ENCODE results near the gene SKI.
A peak's percentile ranks its signal among the peaks of the same experiment; 100 is the strongest.

Gene SKI

DNA sequence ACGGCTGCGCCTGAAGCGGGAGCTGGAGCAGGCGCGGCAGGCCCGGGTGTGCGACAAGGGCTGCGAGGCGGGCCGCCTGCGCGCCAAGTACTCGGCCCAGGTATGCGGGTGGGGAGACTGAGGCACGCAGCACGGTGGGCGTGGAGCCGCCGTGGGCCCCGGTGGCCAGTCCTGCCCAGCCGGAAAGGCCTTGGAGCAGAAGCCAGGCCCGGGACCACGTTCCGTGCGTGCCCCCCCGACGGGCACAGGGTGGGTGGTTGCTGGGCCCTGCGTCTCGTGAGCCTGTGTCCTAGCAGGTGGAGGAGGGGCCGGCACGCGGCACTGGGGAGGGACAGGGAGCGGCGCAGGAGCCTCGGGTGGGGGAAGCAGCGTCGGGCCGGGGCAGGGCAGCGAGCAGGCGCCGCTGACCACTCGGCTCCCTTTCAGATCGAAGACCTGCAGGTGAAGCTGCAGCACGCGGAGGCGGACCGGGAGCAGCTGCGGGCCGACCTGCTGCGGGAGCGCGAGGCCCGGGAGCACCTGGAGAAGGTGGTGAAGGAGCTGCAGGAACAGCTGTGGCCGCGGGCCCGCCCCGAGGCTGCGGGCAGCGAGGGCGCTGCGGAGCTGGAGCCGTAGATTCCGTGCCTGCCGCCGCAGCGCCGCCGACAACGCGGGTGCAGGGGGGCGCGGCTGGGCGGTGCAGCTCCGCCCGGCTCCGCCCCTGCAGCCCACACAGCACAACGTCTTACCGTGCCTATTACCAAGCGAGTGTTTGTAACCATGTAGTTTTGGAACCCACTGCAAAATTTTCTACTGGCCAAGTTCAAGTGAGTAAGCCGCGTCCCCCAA, 78.2 kb downstream of the SKI start:
- no peak for DNase-seq (ENCODE audit: low read depth in 2 of 2)

DNA sequence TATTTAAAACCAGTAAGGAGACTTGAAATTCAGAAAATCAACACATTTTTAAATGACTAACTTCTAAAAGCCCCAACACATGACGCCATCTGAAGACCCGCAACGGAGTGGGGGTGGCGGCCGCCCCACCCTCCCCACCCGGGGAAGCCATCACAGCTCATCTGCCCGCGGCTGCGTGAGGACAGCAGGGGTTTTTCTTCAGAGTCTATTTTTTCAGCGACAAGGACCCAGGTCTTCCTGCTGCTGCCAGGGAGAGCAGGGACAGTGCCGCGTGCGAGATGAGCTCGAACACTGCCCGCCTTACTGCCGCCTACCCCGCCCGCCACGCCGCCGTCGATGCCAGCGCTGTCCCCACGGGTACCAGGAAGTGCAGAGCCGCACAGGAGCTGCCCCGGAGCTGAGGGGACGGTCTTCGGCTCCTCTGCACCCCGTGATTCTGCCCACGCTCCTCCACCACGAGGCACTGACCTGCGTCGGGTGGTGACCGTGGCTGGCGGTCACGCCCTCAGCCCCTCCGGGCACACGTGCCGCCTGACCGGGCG, 79.0 kb downstream of the SKI start:
- DNase-seq (ENCODE audit: low read depth in 2 of 2): no peak

DNA sequence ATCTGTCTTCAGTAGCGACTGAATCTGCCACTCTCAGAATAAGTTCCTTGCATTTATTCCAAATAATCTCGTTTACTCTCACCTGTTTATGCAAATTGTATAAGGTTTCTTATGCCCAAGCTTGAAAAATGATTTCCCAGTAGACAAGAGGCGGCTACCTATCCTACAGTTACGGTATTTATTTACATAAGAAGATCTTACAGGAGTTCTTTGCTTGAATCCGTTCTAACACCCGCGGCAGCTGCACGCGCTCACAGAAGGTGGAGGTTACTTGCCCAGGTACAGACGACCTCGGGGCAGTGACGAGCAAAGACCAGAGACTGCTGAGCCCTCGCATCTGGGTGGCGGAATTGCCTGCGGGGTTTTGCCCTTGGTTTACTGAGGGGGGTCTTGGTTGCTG, 79.9 kb downstream of the SKI start:
- DNase-seq (ENCODE audit: low read depth in 2 of 2): no peak

DNA sequence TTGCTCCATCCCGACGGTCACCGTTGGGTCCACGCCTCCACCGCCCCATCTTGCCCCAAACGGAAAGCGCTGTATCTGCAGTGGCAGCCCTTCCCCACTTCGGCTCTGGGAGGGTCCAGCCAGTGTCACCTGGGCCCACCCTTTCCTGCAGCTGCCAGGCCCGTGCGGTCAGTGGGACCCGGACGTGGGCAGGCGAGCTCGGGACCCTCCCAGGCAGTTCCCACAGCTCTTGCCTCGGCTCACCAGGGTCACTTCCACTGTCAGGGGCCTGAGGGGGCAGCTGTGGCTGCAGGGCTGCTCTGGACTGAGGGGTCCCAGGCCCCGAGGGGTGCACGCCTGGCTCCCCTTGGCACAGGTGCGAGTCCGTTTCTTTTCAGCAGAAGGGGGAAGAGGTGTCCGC, 80.7 kb downstream of the SKI start:
- no peak for DNase-seq (ENCODE audit: low read depth in 2 of 2)

DNA sequence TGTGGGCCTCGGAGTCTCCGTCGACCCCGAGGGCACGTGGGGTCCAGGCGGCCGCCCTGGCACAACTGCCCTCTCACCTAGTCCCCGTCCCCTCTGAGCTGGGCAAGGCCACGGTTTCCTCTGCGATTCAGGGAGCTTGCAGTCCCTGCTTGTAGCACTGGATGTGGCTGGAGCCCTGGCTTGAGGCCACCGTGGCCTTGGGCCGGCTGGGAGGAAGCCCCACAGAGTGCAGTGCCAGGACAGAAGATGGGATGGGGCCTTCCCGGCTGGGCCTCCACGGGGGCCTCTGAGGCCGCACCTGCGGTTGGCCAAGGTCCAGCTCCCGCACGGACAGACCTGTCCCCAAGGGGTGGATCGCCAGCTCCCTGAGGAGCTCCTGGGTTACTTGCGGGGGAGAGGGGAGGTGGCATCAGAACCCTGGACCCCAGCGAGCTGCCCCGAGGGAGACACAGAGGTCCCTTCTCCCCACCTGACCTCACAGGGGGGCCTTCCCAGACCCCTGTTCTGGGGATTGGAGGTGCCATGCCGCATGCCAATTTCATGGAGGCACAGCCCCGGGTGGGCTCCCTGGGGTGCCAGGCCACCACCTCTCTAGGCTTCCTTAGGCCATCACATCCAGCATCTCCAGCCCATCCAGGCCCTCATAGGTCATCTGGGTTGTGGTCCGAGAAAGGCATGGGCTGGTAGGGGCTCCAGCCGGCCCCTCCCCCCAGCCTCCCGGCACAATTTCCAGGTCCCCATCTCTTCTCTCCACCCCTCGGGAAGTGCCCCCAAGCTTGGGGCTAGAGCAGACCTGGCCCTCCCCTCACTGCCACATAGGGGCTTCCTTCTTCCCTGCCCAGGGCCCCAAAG, 82.4 kb downstream of the SKI start:
- no peak for DNase-seq (ENCODE audit: low read depth in 2 of 2)

DNA sequence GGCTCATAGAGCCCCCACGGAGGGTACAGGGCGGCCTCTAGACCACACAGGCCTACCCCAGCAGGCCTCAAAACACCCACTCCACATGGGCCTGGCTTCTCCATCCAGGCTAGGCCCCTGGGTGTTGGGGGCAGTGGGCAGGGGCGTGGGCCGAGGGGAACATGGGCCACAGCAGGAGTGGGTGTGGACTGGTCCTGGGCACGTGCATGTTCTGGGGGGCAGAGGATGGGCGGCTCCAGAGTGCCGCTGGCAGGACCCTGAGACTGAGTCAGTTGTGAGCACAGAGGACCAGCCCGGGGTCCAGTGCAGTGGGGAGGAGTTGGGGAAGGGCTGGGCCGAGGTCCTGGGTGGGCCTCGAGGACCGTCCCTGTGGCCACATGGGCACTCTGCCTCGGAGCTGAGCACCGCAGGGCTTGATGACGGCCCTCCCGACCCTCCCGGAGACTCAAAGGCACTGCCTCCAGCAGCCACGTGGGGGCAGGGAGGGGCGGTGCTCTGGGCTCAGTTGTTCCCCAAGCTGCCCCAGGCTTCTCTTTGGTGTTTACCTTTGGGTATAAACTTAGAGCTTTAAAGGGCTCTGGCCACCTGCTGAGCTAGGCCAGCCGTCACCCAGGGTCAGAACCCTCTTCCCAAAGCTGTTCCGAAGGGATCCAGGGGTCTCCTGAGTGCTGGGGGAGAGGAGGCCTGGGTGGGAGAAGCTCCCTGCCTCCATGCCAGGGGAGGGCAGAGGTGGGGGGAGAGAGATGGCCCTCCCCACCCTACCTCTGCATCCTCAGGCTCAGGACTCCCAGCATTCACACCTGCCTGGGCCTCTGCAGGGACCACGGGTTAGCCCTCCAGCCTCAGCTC, 83.3 kb downstream of the SKI start:
- peak in 1 of 2 donors; percentile 41 for DNase-seq (ENCODE audit: low read depth in 2 of 2)

DNA sequence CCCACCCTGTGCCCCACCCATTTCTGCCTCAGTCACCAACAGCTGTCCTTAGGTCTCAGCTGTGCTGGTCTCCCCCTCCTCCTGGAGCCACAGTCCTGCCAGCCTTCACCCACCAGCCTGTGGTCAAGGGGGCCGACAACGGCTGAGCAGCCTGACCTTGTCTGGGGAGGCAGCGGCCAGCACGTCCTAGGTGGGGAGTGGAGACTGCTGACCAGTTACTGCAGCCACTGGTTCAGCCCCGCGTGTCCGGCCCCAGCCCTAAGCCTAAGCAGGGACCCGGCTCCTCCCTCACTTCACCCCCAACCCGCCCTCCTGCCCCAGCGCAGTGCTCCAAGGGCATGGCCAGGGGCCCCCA, 84.0 kb downstream of the SKI start:
- DNase-seq (ENCODE audit: low read depth in 2 of 2): no peak

DNA sequence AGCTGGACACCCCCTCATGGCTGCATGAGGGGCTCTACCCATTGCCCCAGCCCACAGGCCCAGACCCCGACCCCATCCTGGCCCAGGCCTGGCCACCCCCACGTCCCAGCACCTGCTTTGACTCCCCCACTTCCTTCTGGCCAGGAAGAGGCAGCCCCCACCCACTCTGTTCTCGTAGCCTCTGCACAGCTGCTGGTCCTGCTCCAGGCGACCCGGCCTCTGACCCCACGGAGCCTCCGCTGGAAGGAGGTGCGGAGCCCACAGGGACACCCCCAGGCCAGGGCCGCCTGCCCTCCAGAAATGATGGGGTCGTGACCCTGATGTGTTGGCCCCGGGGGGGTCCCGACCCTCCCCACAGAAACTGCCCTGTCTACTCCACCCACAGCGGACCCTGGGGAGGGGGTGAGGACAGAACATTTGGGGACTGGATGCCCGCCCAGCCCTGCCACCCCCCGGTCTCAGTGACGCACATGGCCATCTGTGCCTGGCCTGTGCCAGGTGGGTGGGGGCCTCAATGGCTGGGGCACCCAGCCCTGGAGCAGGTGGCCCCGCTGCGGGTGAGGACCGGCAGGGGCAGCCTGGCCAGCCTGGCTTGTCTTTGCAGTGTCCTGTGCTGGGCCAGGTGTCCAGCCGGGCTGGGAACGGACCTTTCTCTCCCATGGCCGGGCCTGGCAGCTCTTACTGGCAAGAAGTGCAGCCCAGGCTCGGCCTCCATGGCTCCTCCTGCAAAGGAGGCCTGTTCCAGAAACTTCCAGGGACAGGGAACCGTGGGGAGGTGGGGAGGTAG, 84.6 kb downstream of the SKI start:
- DNase-seq (ENCODE audit: low read depth in 2 of 2): no peak

DNA sequence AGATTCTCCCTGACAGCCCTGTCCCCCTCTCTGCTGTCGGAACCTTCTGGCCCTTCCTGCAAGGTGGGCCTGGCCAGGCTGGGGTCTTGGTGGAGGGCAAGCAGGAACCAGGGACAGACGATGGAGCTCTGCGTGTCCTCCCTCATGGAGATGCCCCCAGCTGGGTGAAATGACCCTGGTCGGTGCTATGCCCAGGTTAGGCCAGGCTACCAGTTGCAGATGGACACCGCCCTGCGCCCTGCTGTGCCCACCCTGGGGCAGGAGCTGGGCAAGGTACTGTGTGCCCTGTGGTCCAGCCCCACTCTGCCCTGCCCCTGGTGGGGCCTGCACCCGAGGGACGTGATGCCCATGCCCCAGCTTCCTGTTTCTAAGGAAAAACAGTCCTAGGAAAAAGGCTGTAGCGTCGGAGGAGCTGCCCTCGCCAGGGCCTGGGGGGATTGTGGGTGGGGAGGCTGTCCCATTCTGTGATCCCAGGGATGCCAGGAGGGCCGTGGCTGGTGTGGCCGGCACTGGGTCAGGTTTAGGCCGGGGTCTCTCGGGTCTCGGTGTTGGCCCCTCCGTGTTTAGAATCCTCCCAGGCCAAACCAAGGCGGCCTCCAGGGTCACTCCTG, 85.6 kb downstream of the SKI start:
- DNase-seq (ENCODE audit: low read depth in 2 of 2): no peak

DNA sequence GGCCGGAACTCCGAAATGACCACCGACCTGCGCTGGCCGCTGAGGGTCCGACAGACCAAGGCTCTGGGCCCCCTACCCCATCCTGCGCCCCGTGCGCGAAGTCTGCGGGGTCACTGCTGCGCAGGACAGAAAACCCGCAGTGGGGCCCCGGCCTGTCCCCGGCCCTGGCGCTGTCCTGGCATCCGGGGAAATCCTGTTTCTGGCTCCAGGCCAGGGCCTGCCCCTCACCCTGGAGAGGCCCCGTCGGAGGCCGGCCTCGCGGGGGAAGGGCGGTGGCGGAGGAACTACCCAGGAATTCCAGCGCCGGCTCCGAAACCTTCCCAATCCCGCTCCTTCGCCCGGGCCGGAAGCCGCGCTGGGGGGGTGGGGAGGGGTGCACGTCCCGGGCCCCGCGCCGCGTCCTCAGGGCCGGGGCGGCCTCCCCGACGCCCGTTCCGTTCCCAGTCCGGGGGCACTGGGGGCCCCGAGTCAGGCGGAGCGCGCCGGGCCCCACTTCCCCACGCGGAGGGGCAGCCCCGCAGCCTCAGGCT, 86.2 kb downstream of the SKI start:
- no peak for DNase-seq (ENCODE audit: low read depth in 2 of 2)

DNA sequence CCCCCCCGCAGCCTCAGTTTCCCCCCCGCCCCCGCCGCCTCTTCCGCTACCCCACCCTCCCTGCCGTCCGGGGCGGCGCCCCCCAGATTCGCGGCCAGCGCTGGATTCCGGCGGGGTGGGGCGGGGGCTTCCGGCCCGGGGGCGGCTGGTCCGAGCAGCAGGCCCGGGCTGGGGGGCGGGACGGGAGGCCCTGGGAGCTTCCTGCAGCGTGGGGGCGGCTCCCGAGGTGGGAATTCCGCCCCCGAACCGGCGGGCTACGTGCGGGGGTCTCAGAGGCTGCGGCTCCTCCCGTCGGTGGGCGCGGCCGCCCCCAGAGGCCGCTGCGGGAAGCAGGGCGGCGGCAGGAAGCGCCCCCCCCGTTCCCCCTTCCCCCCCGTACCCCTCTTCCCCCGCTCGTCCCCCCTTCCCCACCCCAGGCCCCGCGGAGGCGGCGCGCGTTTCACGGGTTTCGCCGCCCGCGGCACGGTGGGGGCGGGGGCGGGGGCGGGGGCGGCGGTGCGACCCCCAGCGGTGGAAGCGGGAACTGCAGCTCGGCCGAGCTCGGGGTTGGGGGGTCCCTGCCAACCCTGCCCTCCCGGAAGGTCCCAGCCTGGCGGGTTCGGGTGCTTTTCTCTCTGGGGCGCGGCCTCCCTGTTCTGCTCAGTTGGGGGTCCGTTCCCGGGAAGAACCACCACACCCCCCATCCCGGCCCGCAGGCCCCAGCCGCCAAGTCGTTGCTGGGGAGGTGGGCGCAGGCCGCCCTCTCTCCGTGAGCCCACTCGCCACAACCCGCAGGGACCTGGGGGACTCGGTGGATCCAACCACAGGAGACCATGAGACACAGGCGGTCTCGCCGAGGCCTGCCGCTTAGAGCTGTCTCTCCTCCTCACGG, 86.9 kb downstream of the SKI start:
- peak in 1 of 2 donors; percentile 29 for DNase-seq (ENCODE audit: low read depth in 2 of 2)

DNA sequence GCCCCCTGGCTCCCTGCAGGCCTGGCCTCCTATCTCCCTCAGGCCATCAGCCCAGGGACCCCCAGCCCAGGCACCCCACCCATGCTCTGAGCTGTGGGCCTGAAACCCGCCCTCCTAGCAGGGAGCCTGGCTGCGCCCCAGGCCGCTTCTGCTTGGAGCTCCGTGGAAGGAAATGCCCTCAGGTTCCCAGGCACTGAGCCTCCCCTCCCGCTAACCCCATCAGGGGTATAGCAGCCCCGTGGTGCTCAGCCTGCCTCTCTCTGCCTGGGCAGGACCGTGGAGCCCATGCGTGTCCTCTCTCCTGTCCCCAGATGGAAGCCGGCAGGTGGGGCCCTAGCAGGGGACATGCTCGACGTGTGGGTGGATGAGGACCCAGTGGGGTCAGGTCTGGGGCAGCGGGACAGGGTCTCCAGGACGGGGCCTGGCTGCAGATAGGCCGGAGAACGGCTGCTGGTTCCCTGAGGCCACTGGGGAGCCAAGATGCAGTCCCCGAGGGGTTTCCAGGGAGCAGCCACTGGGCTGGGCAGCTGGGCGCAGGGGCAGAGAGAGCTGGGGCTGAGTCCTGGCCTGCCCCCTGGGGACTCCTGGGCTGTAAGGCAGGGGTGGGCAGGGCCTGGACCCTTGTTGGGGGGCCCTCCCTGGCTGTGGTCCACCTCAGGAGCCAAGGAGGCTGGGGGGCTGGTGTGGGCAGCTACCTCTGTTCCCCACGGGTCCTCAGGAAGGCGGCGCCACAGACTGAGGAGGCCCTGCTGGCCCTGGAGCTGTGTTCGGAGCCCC, 87.7 kb downstream of the SKI start:
- no peak for DNase-seq (ENCODE audit: low read depth in 2 of 2)

DNA sequence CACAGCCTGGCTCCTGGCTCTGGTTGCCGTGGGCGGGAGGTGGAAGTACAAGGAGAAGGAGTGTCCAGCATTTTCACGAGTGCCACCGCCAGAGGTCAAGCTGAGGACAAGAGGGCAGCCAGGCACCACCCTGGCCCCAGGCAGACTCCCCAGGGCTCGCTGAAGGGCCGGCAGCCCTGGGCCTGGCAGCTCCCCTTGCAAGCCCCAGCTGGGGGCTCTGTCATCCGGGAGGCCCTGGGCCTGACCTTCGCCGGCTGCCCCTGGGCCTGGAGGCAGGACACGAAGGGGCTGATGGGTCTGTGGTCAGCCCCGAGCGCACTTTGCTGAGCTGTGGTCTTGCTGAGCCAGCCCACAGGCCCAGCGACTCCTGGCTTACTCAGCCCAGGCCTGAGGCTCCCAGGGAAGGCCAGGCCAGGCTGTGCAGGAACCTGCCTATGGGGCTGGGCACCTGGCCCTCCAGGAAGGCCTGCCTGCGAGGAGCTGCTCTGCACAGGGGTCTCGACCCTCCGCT, 88.4 kb downstream of the SKI start:
- DNase-seq (ENCODE audit: low read depth in 2 of 2): no peak

DNA sequence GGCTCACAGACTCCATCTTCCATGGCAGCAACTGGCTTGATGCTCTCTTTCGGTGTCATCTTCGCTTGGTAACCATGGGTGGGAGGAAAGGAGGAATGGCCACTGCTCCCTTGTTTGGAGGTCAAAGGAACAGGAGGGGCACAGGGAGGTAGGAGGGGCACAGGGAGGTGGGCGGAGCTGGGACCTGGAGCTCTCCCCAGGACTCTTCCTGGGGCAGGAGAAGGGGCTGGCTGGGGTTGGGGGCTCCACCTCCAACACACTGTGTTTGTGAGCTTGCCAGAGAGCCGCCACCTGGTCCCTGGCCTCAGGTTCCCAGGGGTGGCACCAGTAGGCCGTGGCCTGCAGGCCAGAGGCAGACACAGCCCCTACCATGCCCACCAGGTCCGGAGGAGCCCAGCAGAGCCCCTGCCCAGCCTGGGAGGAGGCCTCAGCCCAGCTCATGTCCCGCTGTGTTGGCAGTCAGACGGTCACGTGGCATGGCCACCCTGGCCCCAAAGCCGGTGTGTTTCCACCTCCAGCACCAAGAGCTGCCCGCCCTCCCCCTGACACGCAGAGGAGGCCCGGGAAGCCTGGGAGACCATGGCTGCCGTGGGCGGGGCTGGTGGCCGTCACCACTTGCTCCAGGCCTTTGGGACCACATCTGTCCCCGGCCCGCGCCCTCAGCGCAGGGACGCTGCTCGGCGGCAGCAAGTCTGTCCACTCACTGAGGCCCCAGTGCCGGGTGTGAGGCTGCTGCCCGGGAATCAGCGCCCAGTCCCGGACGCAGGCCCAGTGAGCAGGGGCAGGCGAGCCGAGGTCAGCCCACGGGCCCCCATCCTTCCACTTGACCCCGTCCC, 89.3 kb downstream of the SKI start:
- no peak for DNase-seq (ENCODE audit: low read depth in 2 of 2)

DNA sequence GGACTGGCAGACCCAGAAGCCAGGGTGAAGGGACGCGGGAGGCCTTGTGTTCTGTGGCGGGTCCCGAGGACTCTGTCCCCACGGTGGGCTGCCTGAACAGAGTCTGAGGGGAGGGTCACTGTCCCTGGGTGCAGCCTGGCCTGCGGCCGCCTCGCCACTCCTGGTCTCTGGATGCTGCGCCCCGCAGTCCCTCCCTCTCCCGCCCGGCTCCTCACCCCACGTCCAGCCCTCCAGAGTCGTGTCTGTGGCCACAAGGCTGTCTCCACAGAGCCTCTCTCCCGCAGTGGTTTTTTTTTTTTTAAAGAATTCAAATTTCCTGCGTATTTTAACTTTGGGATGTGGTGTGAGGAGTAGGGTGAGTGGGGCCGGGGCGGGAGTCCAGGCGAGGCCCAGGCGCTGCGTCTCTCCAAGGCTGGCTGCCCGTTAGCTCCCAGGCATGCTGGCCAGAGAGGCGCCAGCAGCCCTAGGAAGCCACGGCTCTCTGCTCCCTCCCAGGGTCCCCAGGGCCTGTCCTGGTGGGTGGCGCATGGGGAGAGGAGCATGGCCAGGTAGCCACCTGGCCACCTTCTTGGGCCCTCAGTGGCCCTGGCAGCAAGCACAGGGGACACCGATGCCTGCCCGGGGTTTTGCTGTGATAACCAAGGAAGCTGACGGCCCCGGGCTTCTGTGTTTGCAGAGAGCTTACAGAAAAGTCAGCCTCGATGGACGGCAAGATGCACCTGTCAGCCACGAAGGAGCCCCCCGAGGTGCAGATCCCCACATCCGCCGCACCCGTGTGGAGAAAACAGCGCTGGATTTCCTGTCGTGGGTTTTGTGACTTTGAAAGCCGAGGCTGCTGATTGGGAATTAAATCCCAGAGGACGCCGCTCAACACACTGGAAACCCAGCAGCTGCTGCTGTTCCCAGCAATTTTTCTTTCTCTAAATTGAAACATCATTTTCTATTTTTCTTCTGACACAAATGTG, 90.5 kb downstream of the SKI start:
- DNase-seq (ENCODE audit: low read depth in 2 of 2): no peak

DNA sequence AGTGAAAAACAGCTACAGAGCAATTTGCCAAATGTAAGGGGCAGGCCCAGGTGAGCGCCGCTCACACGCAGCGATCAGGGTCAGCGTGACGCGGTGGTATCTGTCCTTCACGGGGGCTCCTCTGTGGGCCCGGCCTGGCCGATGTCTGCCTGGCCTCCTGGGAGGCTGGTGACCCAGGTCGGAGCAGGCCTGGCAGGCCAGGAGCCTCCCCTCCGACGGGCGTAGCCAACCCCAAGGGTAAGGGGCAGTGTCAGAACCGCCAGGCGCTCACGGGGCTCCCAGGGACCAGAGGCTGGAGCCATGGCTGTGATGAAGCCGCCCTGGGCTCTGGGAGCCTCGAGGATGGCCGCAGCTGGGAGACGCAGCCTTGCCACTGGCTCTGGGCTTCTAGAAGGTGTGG, 91.2 kb downstream of the SKI start:
- DNase-seq (ENCODE audit: low read depth in 2 of 2): no peak
